ENCODE measurements around the gene THAP7.

DNA sequence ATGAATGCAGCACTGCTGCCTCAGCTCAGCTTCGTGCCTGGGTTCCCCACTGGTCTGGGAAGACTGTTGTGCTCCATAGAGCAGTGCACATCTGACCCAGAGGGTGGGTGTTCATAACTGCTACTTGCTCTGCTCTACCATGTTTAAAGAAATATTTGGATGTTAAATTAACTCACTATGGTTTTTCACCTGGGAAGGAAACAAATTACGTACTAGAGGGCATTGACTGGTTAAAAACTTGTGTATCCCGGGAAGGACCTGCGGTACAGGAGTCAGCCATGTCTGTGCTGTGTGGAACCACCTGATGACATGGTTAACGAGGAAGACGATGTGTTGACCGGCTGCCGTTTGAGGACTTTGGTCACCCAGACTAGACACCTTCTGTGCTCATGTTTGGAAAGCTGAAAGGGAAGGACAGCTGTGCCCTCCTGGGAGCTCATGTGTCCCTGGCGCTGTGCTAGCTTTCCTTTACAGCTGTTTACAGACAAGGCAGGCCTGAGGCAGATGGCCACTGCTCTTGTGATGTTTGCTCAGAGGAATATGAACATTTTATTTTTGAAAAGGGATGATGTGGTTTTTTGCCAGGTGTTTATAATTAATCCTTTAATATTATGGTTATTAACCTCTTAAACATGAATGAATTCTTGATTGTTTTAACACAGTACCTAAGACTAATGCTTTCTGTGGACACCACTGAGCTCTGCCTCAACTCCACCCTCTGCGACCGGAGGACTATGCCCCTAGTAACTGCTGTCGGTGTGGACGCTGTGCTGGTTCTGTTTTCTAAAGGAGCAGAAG is 49.2 kb downstream of the THAP7 start:
- no peak for TF ChIP-seq EZH2 (IDR thresholded peaks at IDR 0.05; ENCODE audit: low read depth, unreplicated experiment)
- TF ChIP-seq, protein P1, sequence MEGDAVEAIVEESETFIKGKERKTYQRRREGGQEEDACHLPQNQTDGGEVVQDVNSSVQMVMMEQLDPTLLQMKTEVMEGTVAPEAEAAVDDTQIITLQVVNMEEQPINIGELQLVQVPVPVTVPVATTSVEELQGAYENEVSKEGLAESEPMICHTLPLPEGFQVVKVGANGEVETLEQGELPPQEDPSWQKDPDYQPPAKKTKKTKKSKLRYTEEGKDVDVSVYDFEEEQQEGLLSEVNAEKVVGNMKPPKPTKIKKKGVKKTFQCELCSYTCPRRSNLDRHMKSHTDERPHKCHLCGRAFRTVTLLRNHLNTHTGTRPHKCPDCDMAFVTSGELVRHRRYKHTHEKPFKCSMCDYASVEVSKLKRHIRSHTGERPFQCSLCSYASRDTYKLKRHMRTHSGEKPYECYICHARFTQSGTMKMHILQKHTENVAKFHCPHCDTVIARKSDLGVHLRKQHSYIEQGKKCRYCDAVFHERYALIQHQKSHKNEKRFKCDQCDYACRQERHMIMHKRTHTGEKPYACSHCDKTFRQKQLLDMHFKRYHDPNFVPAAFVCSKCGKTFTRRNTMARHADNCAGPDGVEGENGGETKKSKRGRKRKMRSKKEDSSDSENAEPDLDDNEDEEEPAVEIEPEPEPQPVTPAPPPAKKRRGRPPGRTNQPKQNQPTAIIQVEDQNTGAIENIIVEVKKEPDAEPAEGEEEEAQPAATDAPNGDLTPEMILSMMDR (conservative IDR thresholded peaks at IDR 0.05; ENCODE audit: low read depth in 2 of 2), result no peak
